ENCODE measurements around the gene TMOD2.

DNA sequence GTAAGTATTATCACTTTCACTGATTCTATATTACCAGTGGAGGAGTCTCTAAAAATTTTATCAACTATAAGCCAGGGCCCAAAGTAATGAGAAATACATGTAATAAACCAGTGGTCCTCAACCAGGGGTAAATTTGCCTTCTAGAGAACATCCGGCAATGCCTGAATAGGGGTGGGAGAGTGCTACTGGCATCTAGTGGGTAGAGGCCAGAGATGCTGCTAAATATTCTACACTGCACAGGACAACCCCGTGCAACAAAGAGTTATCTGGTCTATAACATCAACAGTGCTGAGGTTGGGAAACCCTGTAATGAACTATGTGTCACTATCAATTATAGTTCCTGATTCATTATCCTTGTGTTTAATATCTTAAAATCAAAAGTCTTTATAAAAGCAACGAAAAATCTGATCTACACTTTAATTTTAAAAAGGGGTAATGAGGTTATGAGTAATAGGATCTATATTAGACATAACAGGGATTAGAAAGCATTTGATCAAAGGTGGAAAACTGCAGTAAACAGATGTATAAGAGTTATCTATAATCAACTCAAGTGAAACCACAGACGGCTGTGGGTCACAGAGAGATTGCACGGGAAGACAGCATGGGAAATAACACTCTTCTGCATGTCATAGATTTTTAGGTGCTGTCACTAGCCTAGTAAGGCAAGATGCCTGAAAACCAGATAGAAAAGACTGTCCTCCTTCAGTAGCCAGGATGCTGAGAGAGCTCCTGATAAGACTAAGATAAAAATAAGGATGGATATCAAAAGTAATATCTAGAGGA is 16.0 kb upstream of the TMOD2 start:
- TF ChIP-seq EP300 (IDR thresholded peaks at IDR 0.05; ENCODE audit: low read depth) (no peak), CTCF (IDR thresholded peaks at IDR 0.05) (no peak), POLR2A (IDR thresholded peaks at IDR 0.05) (no peak), POLR2AphosphoS5 (IDR thresholded peaks at IDR 0.05) (no peak)

All from transverse colon (tissue), 4 donors.